Measurements from ENCODE around the gene MSX1.

MSX1 gene

DNA sequence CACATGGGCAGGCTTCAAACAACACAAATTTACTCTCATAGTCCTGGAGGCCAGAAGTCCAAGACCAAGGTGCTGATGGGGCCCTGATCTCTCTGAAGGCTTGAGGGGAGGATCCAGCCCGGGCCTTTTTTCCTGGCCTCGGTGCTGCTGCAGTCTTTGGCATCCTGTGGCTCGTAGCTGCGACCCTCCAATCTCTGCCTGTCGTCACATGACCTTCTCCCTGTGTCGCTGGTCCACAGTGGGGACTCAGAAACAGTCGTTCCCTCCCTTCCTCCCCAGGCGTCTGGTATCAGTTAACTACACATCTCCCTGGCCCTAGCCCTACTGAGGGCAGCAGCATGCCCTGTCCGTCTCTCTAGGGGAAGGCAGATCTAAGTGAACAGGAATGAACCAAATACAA, 19.1 kb upstream of the MSX1 start:
- DNase-seq: no peak

DNA sequence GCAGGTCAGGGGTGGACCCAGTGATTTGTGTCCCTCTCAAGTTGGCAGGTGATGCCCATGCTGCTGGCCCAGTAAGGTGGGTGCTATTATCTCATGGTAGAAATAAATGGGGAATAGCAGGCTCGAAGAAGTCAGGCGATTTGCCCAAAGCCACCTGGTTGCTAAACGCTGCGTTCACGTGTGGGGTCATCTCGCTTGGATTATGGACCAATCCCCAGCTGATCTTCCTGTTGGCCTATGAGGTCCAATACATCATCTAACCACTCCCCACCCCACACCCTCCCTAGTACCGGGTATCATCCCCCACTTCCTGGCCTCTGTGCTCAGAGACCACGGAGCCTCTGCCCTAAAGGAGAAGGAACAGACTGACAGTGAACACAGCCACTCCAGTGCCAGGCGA, 18.3 kb upstream of the MSX1 start:
- no peak for DNase-seq

DNA sequence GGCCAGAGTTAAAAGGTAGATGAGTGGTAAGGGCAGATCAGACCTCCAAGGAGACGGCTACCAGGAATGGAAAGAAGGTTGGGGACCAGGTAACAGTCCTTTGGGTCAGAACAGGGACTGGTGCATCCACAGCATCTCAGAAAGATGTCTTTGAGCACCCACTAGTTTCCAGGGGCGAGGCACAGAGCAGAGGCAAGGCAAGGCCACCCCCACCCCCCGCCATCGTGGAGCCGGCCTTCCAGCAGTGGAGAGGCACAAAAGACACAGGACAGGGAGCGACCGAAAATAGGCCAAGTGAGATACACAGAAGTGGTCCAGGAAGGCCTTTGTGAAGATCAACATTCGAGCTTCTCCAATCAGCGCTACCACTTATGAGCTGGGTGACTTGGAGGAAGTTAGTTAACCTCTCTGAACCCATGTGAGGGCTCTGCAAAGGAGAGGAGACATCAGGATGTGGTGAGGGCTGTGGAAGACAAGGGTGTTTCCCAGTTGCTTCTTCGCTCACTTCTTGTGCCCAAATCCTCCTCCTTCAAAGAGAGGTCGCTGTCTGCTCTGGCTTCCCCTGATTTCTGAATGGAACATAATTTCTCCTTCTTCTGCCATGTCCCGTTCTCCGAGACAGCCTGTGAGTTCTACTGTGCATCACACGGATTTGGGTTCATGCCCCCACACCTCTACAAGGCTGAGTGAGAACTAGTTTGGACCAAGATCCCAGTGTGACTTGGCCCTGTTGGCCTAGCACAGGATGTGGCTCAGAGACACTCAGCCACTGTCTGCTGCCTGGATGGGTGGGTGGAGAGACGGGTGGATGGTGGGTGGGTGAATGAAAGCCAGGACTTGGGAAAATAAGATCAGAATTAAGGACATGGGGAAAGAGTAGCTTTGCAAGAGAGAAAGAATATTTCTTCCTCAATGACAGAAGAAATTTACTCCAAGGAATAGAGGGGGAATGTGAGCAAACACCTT, 16.7 kb upstream of the MSX1 start:
- no peak for DNase-seq

DNA sequence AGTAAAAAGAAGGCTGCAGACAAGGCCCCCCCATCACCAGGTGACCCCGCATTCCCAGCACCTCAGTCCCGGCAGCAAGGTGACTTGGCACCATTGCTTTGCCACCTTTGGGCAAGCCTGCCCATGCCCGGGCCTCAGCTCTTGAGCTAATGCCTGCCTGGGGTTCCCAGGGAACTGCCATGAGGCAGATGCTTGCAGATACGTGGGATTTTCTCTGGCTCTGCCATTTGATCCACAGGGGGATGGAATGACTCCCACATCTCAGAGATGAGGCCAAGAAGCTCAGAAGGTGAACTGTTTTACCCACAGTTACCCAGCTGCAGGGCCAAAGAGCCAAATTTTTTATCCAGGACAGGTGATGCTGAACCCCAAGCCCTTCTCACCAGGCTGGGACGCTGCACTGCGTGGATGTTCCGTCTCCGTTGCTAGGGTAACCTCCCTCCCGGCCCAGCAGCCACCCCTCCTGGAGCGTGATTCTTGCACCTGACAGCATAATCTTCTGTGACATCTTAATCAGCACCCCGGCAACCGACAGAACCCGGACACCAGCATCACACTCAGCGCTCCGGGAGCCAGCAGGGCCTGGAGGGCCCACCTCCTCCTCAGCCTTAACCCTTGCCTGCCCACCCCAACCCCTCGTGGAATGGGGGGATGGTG, 15.7 kb upstream of the MSX1 start:
- DNase-seq: no peak

DNA sequence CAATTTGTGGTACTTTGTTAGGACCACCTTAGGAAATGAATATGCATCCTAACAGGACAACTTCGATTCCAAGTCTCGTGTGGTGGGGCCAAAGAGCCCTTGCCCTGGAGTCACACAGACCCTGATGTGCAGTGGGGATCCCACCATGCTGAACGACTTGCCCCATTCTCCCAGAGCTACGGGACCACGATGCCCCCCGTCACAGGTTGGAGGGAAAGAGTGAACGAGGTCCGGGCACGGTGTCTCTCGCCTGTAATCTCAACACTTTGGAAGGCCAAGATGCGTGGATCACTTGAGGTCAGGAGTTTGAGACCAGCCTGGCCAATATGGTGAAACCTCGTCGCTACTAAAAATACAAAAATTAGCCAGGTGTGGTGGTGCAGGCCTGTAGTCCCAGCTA, 14.4 kb upstream of the MSX1 start:
- DNase-seq: no peak

DNA sequence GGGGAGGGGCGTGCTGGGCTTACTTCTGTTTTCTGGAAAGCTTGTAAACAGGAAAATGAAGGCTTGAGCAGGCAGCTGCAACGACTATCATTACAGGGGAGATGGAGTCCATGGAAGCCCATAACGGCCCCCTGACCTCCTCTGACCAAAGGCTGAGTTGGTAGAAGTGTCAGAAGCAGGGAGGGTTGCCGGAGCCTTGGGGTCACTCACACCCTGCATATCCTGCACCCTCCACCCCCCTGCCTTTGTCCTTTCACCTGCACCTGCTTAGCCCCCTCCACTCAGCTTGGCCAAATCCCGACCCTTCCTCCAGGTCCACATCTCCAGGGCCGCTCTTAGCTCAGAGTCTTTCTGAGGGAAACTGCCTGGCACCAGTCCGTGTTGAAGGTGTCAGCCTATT, 12.5 kb upstream of the MSX1 start:
- no peak for DNase-seq

DNA sequence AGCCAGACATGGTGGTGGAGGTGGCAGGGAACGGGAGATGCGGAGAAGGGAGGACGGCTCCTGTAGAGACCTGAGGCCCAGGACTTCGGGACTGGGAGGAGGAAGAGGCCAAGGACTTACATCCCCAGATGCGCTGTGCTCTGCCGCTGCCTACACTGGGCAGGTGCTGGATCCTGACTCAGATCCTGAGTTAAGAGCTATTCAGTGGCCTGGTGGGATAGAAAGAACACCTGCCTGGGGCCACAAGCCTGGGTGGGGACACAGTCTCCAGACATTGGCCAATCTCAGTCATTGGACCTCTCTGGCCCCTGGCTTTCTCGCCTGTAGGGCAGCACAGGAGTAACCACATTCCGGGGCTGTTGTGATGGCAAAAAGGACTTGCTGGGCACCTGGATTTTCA, 10.9 kb upstream of the MSX1 start:
- DNase-seq: no peak

DNA sequence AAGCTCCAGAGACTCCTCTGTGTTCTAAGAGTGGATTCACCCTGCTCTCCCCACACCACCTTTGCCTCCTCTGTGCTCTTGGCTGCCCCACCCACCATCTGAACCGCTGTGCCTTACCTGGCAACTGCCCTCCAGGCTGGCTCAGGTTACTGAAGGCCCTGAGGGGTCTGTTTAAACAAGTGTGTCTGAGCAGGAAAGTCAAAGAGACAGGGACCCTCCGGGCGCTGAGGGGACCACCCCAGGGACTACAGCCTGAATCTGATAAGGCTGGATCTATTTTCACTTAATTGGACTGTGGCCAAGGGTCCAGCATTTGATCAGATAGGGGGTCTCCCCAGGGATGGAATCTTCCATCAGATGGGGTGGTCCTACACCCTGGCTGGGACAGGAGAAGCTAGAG, 10.4 kb upstream of the MSX1 start:
- DNase-seq: no peak

DNA sequence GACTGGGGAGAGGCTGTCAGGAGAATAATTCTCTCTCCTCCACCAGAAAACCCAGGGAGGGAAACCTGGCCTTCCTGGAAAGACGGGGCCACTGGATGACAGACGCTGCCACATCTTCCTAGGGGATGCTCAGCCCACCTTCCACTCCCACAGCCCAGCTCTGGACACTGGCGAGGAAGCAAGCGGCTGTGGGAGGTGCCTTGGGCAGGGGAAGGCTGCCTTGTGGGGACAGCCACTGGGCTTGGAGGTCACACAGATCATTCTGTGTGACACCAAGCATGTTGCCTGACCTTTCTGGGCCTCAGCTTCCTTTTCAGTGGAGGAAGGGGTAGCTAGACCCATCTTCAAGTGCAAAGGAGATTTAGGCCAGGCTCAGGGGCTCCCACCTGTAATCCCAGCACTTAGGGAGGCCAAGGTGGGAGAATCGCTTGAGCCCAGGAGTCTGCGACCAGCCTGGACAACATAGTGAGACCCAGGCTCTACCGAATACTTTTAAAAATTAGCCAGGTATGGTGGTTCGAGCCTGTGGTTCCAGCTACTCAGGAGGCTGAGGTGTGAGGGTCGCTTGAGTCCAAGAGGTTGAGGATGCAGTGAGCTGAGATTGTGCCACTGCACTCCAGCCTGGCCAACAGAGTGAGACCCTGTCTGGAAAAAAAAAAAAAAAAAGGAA, 9.8 kb upstream of the MSX1 start:
- no peak for DNase-seq

DNA sequence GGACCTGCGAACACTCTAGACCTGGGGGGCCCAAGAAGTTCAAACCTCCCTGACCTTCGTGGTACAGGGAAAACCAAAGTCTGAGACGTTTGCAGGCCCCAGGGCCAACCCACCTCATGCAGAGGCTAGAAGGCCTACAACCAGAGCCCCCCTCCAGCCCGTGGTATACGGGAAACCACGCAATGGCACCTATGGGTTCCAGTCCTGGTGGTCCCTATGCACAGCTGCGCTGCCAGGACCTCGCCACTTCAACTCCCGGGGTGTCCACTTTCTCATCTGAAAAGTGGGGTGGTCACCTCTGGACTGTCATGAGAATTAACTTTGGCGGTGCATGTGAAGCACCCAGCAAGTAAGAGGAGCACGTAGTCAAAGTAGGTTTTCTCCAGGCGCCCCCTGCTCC, 8.4 kb upstream of the MSX1 start:
- no peak for DNase-seq

DNA sequence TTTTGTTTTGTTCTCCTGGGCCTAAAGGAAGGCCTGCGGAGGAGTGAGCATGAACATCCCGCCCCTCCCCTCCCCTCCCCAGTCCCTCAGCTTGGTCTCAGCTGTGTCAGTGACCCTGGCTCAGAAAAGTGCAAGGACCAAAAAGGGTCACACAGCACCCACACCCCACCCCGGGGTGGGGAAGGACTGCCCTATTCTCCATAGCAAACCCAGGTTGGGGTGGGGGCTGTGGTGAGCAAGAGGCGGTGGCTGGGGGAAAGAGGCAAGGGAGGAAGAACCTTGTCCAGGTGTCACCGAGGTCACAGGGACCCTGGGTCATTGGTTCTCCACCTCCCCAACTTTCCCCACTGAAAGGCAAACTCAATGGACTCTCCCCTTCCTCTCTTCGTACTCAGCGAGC, 7.6 kb upstream of the MSX1 start:
- no peak for DNase-seq

DNA sequence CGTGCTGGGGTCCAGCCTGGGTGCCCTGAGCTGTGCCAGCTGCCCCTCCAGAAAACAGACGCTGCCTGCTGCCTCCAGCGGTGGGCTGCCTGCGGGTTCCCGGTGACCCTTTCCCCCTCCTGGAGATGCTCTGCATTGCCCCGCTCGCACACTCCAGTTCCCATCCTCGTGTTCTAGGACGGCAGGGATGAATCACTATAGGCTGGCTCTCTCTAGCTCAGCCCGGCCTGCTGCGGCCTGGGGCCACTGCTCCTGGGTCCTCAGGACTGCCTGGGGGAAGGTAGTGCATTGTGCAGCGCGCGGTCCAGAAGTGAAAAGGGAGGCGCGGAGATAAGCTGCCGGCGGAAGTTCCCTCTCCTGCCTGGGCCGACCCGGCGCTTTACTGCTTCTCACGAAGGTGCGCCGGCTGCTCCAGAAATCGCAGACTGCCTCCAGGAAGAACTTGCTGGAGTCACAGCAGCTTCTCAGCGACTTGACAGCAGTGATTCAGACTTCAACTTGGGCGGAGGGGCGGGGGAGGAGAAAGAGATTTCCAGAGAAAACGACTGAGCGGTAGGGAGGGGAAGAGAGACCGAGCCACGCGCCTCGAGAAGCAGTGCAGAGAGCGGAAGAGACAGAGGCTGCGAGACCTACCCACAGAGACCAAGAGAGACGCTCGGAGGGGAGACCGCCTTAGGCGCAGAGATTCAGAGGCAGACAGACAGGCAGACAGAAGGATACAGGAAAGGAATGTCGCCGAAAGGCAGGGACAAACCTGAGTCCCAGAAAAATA, 6.7 kb upstream of the MSX1 start:
- peak; percentile 58 for DNase-seq

DNA sequence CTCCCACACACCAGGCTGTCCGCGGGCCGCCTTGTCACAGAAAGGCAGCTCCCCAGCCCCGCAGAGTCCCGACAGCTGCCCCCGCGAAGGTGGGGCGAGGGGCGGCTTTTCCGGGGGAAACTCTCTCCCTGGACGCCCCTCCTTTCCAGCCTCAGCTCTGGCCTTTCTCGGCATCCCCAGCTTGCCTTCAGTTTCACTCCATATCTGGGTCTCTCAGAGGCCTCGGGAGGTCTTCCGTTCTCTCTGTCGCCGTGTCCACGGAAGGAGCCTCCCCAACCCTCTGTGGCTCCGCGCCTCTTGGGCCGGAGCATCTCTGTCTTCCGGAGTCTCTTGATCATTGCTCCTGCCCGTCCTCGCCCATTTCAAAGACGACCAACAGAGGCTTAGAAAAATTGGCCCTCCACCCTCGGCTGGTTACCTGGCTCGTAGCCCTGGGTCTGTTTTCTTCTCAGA, 6.1 kb upstream of the MSX1 start:
- peak; percentile 58 for DNase-seq

DNA sequence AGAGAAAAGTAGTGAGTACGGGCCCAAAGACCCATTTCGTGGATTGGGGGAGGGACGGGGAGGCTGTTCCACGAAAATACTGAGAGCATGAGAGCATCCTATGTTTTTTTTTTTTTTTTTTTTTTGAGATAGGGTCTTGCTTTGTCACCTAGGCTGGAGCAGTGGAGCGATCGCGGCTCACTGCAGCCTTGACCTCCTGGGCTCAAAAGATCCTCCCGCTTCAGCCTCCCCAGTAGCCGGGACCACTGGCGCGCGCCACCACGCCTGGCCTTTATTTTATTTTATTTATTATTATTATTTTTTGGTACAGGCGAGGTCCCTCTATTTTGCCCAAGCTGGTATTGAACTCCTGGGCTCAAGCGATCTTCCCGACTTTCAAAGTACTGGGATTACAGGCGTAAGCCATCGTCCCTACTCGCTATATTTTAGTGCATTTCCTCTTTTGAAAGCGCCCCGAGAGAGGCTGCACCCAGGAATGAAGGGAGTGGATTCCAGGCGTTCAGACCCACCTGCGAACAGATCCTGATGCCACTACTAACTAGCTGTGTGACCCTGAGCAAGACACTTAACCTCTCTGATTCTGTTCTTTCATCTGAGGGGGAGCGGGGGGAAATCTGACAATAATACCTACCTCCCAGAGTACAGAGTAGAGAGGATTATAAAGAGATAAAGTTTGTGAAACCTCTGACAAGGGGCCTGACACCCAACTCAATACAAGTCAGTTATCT, 5.4 kb upstream of the MSX1 start:
- no peak for DNase-seq

DNA sequence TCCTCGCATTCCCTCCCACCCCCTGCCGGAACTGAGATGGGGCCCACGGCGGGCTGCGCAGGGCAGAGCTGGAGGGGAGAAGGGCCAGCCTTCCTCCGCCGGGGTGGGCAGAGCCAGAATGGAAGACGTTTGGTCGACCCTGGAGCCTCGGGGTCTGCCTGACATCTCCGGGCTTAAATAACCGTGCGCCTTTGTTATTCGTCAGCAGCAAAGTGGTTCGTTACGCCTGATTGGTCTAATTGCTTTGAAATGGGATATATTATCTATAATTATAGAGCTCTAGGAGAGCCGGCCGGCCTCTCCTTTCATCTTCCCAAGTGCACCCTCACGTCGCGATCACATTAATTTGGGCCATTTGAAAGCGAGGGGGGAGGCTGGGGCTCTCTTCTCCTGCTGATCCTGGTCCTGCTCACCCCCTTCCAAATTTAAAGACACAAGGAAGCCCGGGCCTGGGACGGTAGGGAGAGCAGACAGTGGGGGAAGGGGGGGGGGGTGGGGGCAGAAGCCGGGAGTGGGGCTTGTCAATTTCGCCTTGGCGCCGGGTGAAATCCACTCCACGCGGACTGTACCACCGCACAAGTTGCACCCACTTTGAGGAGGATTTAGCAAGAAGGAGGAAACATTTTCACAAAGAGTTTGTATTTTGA, 4.7 kb upstream of the MSX1 start:
- DNase-seq: no peak

DNA sequence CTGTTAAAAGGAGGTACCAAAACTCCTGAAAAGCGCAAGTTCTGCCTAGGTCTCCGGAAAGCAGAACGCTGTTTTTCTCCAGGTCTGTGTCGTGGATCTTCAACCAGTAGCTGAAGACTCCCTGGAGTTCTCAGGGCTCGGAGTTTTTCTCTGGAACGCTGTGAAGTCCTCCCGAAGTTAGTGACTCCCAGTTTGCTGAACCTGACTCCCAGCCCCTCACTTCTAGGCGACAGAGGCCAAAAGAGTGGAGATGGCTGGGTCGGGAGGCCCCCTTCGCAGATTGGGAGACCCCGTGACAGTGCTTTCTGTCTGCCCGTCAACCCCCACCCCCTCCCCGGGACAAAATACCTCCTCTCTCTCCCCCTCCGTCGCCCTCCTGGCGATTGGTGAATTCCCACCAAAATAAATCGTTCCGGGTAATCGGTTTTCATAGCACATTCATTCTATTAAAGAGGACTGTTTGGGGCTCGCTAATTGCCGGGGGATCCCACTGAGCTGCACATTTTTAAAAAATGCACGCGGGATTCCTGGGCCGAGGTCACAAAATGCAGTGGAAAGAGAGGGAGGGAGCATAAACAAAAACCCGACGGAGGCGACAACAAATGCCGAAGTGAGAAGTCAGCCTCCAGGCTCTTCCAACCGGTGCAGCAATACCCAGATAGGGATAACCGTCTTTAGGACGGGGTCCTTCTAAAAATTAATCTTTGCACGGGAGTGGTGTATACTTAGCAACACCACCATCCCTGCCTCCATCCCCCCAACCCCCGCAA, 4.0 kb upstream of the MSX1 start:
- DNase-seq: peak; percentile 45

DNA sequence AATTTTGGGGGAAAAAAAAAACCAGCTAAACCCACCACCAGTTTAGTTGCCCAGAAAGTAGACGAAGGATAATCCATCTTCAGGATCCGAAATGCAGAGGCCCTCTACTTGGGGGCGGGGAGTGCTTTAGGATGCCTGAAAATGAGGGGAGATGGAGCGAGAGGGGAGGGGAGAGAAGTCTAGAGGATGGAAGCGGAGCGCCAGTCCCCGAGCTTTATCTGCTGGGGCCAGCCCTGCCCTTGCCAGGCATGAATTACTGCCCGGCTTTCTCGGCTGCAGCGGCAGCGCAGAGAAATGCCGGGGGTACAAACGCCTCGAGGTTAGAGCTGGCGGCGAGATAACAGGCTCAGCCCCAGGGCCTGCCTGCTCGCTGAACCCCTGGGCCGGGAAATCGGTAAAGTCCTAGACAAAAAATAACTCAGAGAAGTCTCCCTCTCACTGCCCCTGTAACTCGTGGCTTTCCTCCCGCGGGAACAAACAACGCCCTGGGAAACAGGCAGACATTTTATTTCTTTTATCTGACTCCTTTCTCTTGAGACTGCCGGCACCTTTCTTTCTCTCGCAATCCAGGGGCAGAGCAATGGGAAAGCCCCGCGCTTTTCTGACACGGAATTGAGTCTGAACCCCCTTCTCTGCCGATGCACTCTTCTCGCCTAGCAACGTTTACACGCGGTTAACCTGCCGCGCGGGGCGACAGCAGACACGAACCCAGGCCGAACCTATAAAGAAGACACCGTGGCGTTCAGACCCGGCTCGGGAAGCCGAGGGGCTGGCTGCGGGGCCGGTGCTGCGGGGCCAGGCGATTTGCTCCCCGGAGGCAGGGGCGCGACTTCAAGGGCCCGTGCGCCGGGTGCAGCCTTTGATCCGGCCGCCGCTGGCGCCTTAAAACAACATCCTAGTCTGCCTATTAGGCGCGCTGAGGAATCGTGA, 3.1 kb upstream of the MSX1 start:
- peak; percentile 74 for DNase-seq

DNA sequence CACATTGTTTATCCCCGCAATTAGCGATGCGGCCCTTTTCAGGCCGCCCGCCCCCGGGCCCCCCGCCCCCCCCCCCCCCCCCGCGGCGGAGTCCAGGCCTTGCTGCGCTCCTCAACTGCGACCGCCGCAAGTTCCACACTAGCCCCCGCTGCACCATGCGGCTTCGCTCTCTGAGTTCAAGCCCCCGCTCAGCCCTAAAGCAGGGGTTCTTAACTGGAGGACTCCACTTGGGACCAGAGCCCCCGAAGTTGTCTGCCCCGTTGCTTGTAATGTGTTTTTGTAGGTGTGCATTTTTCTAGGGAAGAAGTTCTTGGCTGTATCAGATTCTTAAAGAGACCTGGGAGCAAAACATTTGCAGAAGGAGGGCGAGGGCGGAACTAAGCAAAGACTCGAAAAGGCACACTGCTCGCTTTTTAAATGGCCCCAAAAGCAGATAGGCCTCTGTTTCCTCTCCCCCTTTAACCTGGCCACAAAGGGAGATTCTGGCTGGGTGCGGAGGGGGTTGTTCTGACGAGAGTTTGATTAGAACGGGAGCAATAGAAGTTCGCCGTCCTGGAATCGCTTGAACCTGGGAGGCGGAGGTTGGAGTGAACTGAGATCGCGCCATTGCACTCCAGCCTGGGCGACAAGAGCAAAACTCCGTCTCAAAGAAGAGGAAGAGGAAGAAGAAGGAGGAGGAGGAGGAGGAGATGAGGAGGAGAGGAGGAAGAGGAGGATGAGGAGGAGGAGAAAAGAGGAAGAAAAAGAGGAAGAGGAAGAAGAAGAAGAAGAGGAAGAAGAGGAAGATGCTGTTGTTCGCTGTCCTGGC, 2.3 kb upstream of the MSX1 start:
- DNase-seq: no peak
